ENCODE measurements around the gene GNG5. TPM values are rescaled to one million over a fixed set of nuclear protein-coding genes. Genes with fewer than 3 reads are reported as not detected.
"Not testable (repeated sequence)": the region's sequence is repeated elsewhere in the genome, so short reads cannot be mapped to it uniquely, and the experiment has no call there.

Gene GNG5
- polyA plus RNA-seq, 3 donors = 73.4 to 170 (median 136) TPM

- WGBS, 3 donors = 83 to 94% (median 86%) methylated on average over 3 of the region's 3 CpGs
Measured at GRCh38 chr1:84496498-84496897, 9.9 kb downstream of the GNG5 start.

GRCh38 chr1:84493747-84494146 is 12.6 kb downstream of the GNG5 start:
- WGBS, 3 donors = 59 to 89% (median 73%) methylated on average over 1 of the region's 1 CpG

More at GRCh38 chr1:84496498-84496897, 9.9 kb downstream of the GNG5 start:
- H3K27ac ChIP-seq (ENCODE audit: low read depth, low read length) = no peak overlapping the region

GRCh38 chr1:84492726-84493125 is 13.7 kb downstream of the GNG5 start:
- H3K27ac ChIP-seq (ENCODE audit: low read depth, low read length) = no peak overlapping the region
- 28 to 77% (median 74%) methylated on average over 1 of the region's 1 CpG for WGBS, 3 donors

More at GRCh38 chr1:84493747-84494146, 12.6 kb downstream of the GNG5 start:
- no peak overlapping the region for H3K27ac ChIP-seq (ENCODE audit: low read depth, low read length)

GRCh38 chr1:84489766-84490165 is 16.6 kb downstream of the GNG5 start:
- WGBS, 3 donors = 85 to 92% (median 90%) methylated on average over 2 of the region's 2 CpGs
- H3K27ac ChIP-seq (ENCODE audit: low read depth, low read length) = no peak overlapping the region

- H3K27ac ChIP-seq (ENCODE audit: low read depth, low read length) = no peak overlapping the region
- 55 to 85% (median 71%) methylated on average over 3 of the region's 3 CpGs for WGBS, 3 donors
Measured at GRCh38 chr1:84488107-84488506, 18.3 kb downstream of the GNG5 start.

- H3K27ac ChIP-seq (ENCODE audit: low read depth, low read length) = no peak overlapping the region
- 90 to 95% (median 95%) methylated on average over 2 of the region's 2 CpGs for WGBS, 3 donors
Measured at GRCh38 chr1:84481317-84481716, 25.1 kb downstream of the GNG5 start.

- H3K27ac ChIP-seq (ENCODE audit: low read depth, low read length) = no peak overlapping the region
- 73 to 89% (median 89%) methylated on average over 4 of the region's 4 CpGs for WGBS, 3 donors
Measured at GRCh38 chr1:84480650-84481049, 25.7 kb downstream of the GNG5 start.

- WGBS, 3 donors = 3 to 11% (median 7%) methylated on average over 9 of the region's 9 CpGs
- no peak overlapping the region for H3K27ac ChIP-seq (ENCODE audit: low read depth, low read length)
Measured at GRCh38 chr1:84479998-84480397, 26.4 kb downstream of the GNG5 start.

GRCh38 chr1:84478876-84479868 is 27.2 kb downstream of the GNG5 start, which contains the start of gene RPF1:
TSS of gene RPF1 (plus strand) at chr1:84479266. CDS start at chr1:84479282, 16 bp downstream.
- 4 to 5% (median 4%) methylated on average over 51 of the region's 51 CpGs for WGBS, 3 donors
- no peak within 1 kb of the TSS for H3K27ac ChIP-seq (ENCODE audit: low read depth, low read length)

- 48 to 61% (median 53%) methylated on average over 1 of the region's 1 CpG for WGBS, 3 donors
- H3K27ac ChIP-seq (ENCODE audit: low read depth, low read length) = no peak overlapping the region
Measured at GRCh38 chr1:84476225-84476624, 30.2 kb downstream of the GNG5 start.

GRCh38 chr1:84467298-84467697 is 39.1 kb downstream of the GNG5 start:
- H3K27ac ChIP-seq (ENCODE audit: low read depth, low read length) = no peak overlapping the region

GRCh38 chr1:84462118-84462517 is 44.3 kb downstream of the GNG5 start:
- H3K27ac ChIP-seq (ENCODE audit: low read depth, low read length) = no peak overlapping the region
- WGBS, 3 donors = 45 to 81% (median 76%) methylated on average over 1 of the region's 1 CpG

GRCh38 chr1:84452436-84452835 is 53.9 kb downstream of the GNG5 start:
- no peak overlapping the region for H3K27ac ChIP-seq (ENCODE audit: low read depth, low read length)
- 59 to 62% (median 59%) methylated on average over 3 of the region's 3 CpGs for WGBS, 3 donors

GRCh38 chr1:84450910-84451309 is 55.5 kb downstream of the GNG5 start:
- WGBS, 3 donors = 69 to 75% (median 73%) methylated on average over 2 of the region's 2 CpGs
- H3K27ac ChIP-seq (ENCODE audit: low read depth, low read length) = no peak overlapping the region

GRCh38 chr1:84448704-84449103 is 57.7 kb downstream of the GNG5 start:
- 91 to 96% (median 93%) methylated on average over 3 of the region's 3 CpGs for WGBS, 3 donors
- not testable (repeated sequence) for H3K27ac ChIP-seq (ENCODE audit: low read depth, low read length)

Other genes with a start within 250 kb of the GNG5 start
- gene SAMD13, start 204.9 kb downstream of the GNG5 start, polyA plus RNA-seq = 1 to 10 TPM in 1 of 3 donors, under 1 TPM in 2; 0.62 to 1.5 (median 0.95) TPM
- gene DNASE2B, start 108.1 kb downstream of the GNG5 start, polyA plus RNA-seq = under 1 TPM in 1 of 3 donors, not detected in 2; 0.07 TPM
- 10 to 100 TPM; 18.0 to 27.6 (median 27.1) TPM for gene RPF1, start 27.3 kb downstream of the GNG5 start, polyA plus RNA-seq
- under 1 TPM in 2 of 3 donors, not detected in 1; 0.18 to 0.28 TPM for gene SPATA1, start 195 bp downstream of the GNG5 start, polyA plus RNA-seq
- 10 to 100 TPM in 2 of 3 donors, 1 to 10 TPM in 1; 8.2 to 12.7 (median 12.1) TPM for gene CTBS, start 67.9 kb upstream of the GNG5 start, polyA plus RNA-seq
- gene SSX2IP, start 183.9 kb upstream of the GNG5 start, polyA plus RNA-seq = 1 to 10 TPM in 2 of 3 donors, under 1 TPM in 1; 0.85 to 1.3 (median 1.2) TPM

Measured in adipose tissue (tissue), 3 donors.